Measurements from ENCODE around the gene ORC1. TPM values are rescaled to one million over a fixed set of nuclear protein-coding genes. Genes with fewer than 3 reads are reported as not detected.

Gene ORC1
- polyA plus RNA-seq, 1 donor (not counting 4 experiments of a cell fraction or from before 2014, with no cell fraction given), result 5.8 TPM

- H3K4me1 ChIP-seq (ENCODE audit: control insufficient read depth, extremely low read depth, insufficient read depth, low read length), result peaks cover 11% of the 10 kb centered on the region
- H3K27ac ChIP-seq (ENCODE audit: control insufficient read depth, insufficient read depth, low read length), result peak overlapping the region; percentile 87
- H3K36me3 ChIP-seq (ENCODE audit: control insufficient read depth in 2 of 2, extremely low read depth in 1 of 2, insufficient read depth in 2 of 2, low read length in 2 of 2), result peaks cover 2 to 23% of the 10 kb centered on the region in 2 experiments
- H3K4me3 ChIP-seq (ENCODE audit: control insufficient read depth in 2 of 3, extremely low read depth in 1 of 3, insufficient read depth in 2 of 3, low read depth in 1 of 3, low read length in 3 of 3), result peak overlapping the region; percentile 61 to 80 (median 76)
- H3K4me2 ChIP-seq (ENCODE audit: control insufficient read depth, extremely low read depth, insufficient read depth, low read depth, low read length), result peak overlapping the region; percentile 79
- peak; percentile 38 for DNase-seq (ENCODE audit: low read depth, low spot score)
- no peaks in the 10 kb centered on the region for H3K9me1 ChIP-seq (ENCODE audit: control insufficient read depth, extremely low read depth, insufficient read depth, low read length)
- dilution Hi-C loops (cut with MboI; ENCODE audit: extremely low pct_ligation_motif_present, low sequenced_read_pairs), result no loop called here
- no peaks in the 10 kb centered on the region for H3K9me3 ChIP-seq (ENCODE audit: control insufficient read depth, low read depth, low read length)
- peak overlapping the region; percentile 95 for H2AFZ ChIP-seq (ENCODE audit: control insufficient read depth, low read length)
- H3K79me2 ChIP-seq (ENCODE audit: control insufficient read depth, insufficient read depth, low read length), result peaks cover 35% of the 10 kb centered on the region
- no peaks in the 10 kb centered on the region for H4K20me1 ChIP-seq (ENCODE audit: control insufficient read depth, extremely low read depth, insufficient read depth, low read length)
- no peak for FAIRE-seq
- TF ChIP-seq EZH2 (IDR thresholded peaks at IDR 0.05; ENCODE audit: low read length) (no peak), CTCF (optimal IDR thresholded peaks at IDR 0.05 in 1 of 3, IDR thresholded peaks at IDR 0.05 in 1 of 3, conservative IDR thresholded peaks at IDR 0.05 in 1 of 3; ENCODE audit: extremely low read depth in 1 of 3, insufficient read depth in 2 of 3, low read length in 3 of 3) (no peak)
- H3K27me3 ChIP-seq (ENCODE audit: control insufficient read depth, extremely low read depth, insufficient read depth, low read length), result no peaks in the 10 kb centered on the region
- peak overlapping the region; percentile 82 for H3K9ac ChIP-seq (ENCODE audit: control insufficient read depth, extremely low read depth, insufficient read depth, low read length)
Measured at GRCh38 chr1:52403566-52404115, 582 bp downstream of the ORC1 start.

- Histone ChIP-seq H3K36me3 (ENCODE audit: control insufficient read depth in 2 of 2, extremely low read depth in 1 of 2, insufficient read depth in 2 of 2, low read length in 2 of 2) (peaks cover 0 to 16% of the 10 kb centered on the region in 2 experiments), H3K9me1 (ENCODE audit: control insufficient read depth, extremely low read depth, insufficient read depth, low read length) (no peaks in the 10 kb centered on the region), H4K20me1 (ENCODE audit: control insufficient read depth, extremely low read depth, insufficient read depth, low read length) (no peaks in the 10 kb centered on the region), H3K27me3 (ENCODE audit: control insufficient read depth, extremely low read depth, insufficient read depth, low read length) (no peaks in the 10 kb centered on the region), H3K4me2 (ENCODE audit: control insufficient read depth, extremely low read depth, insufficient read depth, low read depth, low read length) (peak overlapping the region; percentile 79), H3K4me1 (ENCODE audit: control insufficient read depth, extremely low read depth, insufficient read depth, low read length) (peaks cover 11% of the 10 kb centered on the region), H3K79me2 (ENCODE audit: control insufficient read depth, insufficient read depth, low read length) (peaks cover 35% of the 10 kb centered on the region), H3K4me3 (ENCODE audit: control insufficient read depth in 2 of 3, extremely low read depth in 1 of 3, insufficient read depth in 2 of 3, low read depth in 1 of 3, low read length in 3 of 3) (peak overlapping the region in 2 of 3 experiments; percentile 61 to 76), H3K9ac (ENCODE audit: control insufficient read depth, extremely low read depth, insufficient read depth, low read length) (peak overlapping the region; percentile 82), H3K9me3 (ENCODE audit: control insufficient read depth, low read depth, low read length) (no peaks in the 10 kb centered on the region), H2AFZ (ENCODE audit: control insufficient read depth, low read length) (peak overlapping the region; percentile 2), H3K27ac (ENCODE audit: control insufficient read depth, insufficient read depth, low read length) (peak overlapping the region; percentile 87)
- dilution Hi-C loops (cut with MboI; ENCODE audit: extremely low pct_ligation_motif_present, low sequenced_read_pairs), result no loop called here
- no peak for TF ChIP-seq CTCF (optimal IDR thresholded peaks at IDR 0.05 in 1 of 3, IDR thresholded peaks at IDR 0.05 in 1 of 3, conservative IDR thresholded peaks at IDR 0.05 in 1 of 3; ENCODE audit: extremely low read depth in 1 of 3, insufficient read depth in 2 of 3, low read length in 3 of 3)
- TF ChIP-seq EZH2 (IDR thresholded peaks at IDR 0.05; ENCODE audit: low read length), result no peak
- FAIRE-seq (no peak), DNase-seq (ENCODE audit: low read depth, low spot score) (no peak)
Measured at GRCh38 chr1:52402860-52403240, 1.4 kb downstream of the ORC1 start.

Measured in keratinocyte (primary cell).